GM12878 (cell line): ENCODE data around the gene CELSR2. TPM values are rescaled to one million over a fixed set of nuclear protein-coding genes. Genes with fewer than 3 reads are reported as not detected.

Experiments used
- ATAC-seq: fragments of 200-7000 bp; cut with Tn5 transposase; 3 replicates; pipeline ENCODE4 v1.9.1; 2020; ENCODE audit warnings: mild to moderate bottlenecking, moderate library complexity
- BruUV-seq: library from RNA; stranded (reverse); fragments of 400-500 nt; replicated peaks from 2 replicates; lab custom pipeline; 2021; lab: Mats Ljungman, UMichigan
- CTCF ChIA-PET: fragments of 300-600 bp; sonication (Branson Sonifier 250); formaldehyde crosslinking; extraction: SDS; loops from one replicate; lab custom pipeline; 2021; ENCODE audit warnings: inconsistent platforms; lab: Yijun Ruan, JAX
- POLR2A ChIA-PET: fragments of 350-600 bp; formaldehyde crosslinking; extraction: SDS; loops from one replicate; lab custom pipeline; 2021; ENCODE audit warnings: inconsistent platforms; lab: Charles Lee
- RAD21 ChIA-PET: fragments of 300-600 bp; sonication (Branson Sonifier 250); formaldehyde crosslinking; loops from one replicate; lab custom pipeline; 2023; ENCODE audit warnings: antibody characterized with exemption; ENCODE audit not compliant: unreplicated experiment; lab: Charles Lee
- SMC1A ChIA-PET: fragments of 300-600 bp; sonication (Branson Sonifier 250); formaldehyde crosslinking; loops from one replicate; lab custom pipeline; 2023; ENCODE audit not compliant: unreplicated experiment, uncharacterized antibody; lab: Charles Lee
- DNase-seq: peaks from one replicate; pipeline ENCODE4 v3.0.0-alpha.2; 2011; ENCODE audit warnings: low read depth, low spot score
- FAIRE-seq: peaks from 3 replicates; lab custom pipeline; 2011; peaks lifted over from hg19 to GRCh38; lab: Jason Lieb, UNC
- H2AFZ ChIP-seq: 2 replicates; pipeline ENCODE4 v1.6.0; 2011; ENCODE audit warnings: low read depth, low read length, control low read depth; ENCODE audit not compliant: control insufficient read depth
- H3K27ac ChIP-seq: 2 replicates; pipeline ENCODE4 v1.5.1; 2011; ENCODE audit warnings: control low read depth; ENCODE audit not compliant: control insufficient read depth, insufficient read depth
- H3K27me3 ChIP-seq, 2 experiments: replicated peaks in 1 of 2; 2 replicates each; pipeline versions ENCODE4 v1.6.0 to v1.6.1; 2011; ENCODE audit warnings: low read length in 1 of 2; ENCODE audit not compliant: control insufficient read depth in 2 of 2, insufficient read depth in 2 of 2
- H3K36me3 ChIP-seq, 2 experiments: 2 replicates each; pipeline ENCODE4 v1.5.1; 2011; ENCODE audit warnings: low read length in 1 of 2; ENCODE audit not compliant: control insufficient read depth in 2 of 2, insufficient read depth in 2 of 2
- H3K4me1 ChIP-seq: 2 replicates; pipeline ENCODE4 v1.6.1; 2011; ENCODE audit warnings: mild to moderate bottlenecking, low read length, moderate library complexity, mixed read lengths; ENCODE audit not compliant: control insufficient read depth, insufficient read depth
- H3K4me2 ChIP-seq: 2 replicates; pipeline ENCODE4 v1.6.0; 2011; ENCODE audit warnings: control low read depth; ENCODE audit not compliant: control insufficient read depth, insufficient read depth
- H3K4me3 ChIP-seq: fragments of 200-600 bp; sonication (generic); 2 replicates; pipeline ENCODE4 v1.5.1; 2016
- H3K79me2 ChIP-seq: 2 replicates; pipeline ENCODE4 v1.6.0; 2011; ENCODE audit warnings: low read length; ENCODE audit not compliant: control insufficient read depth, insufficient read depth
- H3K9ac ChIP-seq: 2 replicates; pipeline ENCODE4 v1.8.0; 2011; ENCODE audit warnings: low read length, control low read depth, mixed read lengths; ENCODE audit not compliant: control insufficient read depth, insufficient read depth
- H3K9me3 ChIP-seq: replicated peaks from 3 replicates; pipeline ENCODE4 v1.5.1; 2011; ENCODE audit warnings: mild to moderate bottlenecking, low read length; ENCODE audit not compliant: control insufficient read depth, insufficient read depth
- H4K20me1 ChIP-seq: 2 replicates; pipeline ENCODE4 v1.6.0; 2011; ENCODE audit not compliant: control insufficient read depth, insufficient read depth
- CUX1 ChIP-seq: IDR thresholded peaks from 2 replicates; pipeline ENCODE4 v1.6.1; 2012; ENCODE audit warnings: improper control_type of control experiment, low read depth, low read length; ENCODE audit not compliant: insufficient replicate concordance
- HCFC1 ChIP-seq: fragments of 150-350 bp; IDR thresholded peaks from 2 replicates; pipeline ENCODE4 v1.6.1; 2014; ENCODE audit warnings: low read length
- MEF2B ChIP-seq: fragments of 450-650 bp; IDR thresholded peaks from 2 replicates; pipeline ENCODE4 v1.6.1; 2018; ENCODE audit warnings: mild to moderate bottlenecking, moderate library complexity; ENCODE audit not compliant: partially characterized antibody, poor library complexity, severe bottlenecking
- RBBP5 ChIP-seq: fragments of 200-600 bp; sonication (generic); conservative IDR thresholded peaks from 2 replicates; pipeline ENCODE4 v1.6.1; 2016
- RELA ChIP-seq: fragments of 450-650 bp; IDR thresholded peaks from 2 replicates; pipeline ENCODE4 v1.8.0; 2014; ENCODE audit warnings: borderline replicate concordance; ENCODE audit not compliant: partially characterized antibody
- TCF3 ChIP-seq: IDR thresholded peaks from 2 replicates; pipeline ENCODE4 v1.6.1; 2012; ENCODE audit warnings: low read depth, mild to moderate bottlenecking, low read length, borderline replicate concordance; ENCODE audit not compliant: insufficient read depth
- ZZZ3 ChIP-seq: IDR thresholded peaks from 2 replicates; pipeline ENCODE4 v1.6.1; 2011; ENCODE audit warnings: low read depth; ENCODE audit not compliant: control insufficient read depth, insufficient read length
- WGBS: methylation state at CpG from one replicate; pipeline ENCODE4 v1.1.6; 2016; ENCODE audit warnings: low lambda C conversion rate; ENCODE audit not compliant: insufficient replicate concordance, insufficient coverage; ENCODE audit errors: missing lambda C conversion rate; 5-methylcytosine and 5-hydroxymethylcytosine counted together
- in situ Hi-C: fragments of 300-500 bp; cut with MboI; formaldehyde crosslinking; loops from 9 replicates; pipeline ENCODE4 v1.14.3; 2018; ENCODE audit warnings: mixed read lengths
- intact Hi-C: fragments of 100-400 bp; cut with micrococcal nuclease; formaldehyde crosslinking; loops from one replicate; pipeline ENCODE4 v1.14.2; 2022; ENCODE audit not compliant: unreplicated experiment
- polyA plus RNA-seq, 11 experiments: library from polyadenylated mRNA; depleted of rRNA in 4 of 11; unstranded in 6 of 11; stranded (reverse) in 5 of 11; fragments of >200 nt; fragmentation: Nextera tagmentation in 4 of 11; fragmentation: Illumina TruSeq in 1 of 11; extraction: Ambion mirVana in 4 of 11; extraction: Trizol in 1 of 11; gene quantifications; 1 replicate in 1 of 11; 2 replicates in 10 of 11; pipeline versions ENCODE4 v1.2.1 to v1.2.3, GENCODE V29; 2011 to 2016; ENCODE audit warnings: inconsistent platforms in 2 of 11, missing spikeins in 2 of 11, low read depth in 1 of 11
- total RNA-seq, 4 experiments: library from RNA; depleted of rRNA in 3 of 4; stranded (reverse); fragments of >200 nt in 3 of 4; fragmentation: Illumina TruSeq in 1 of 4; extraction: Trizol in 1 of 4; gene quantifications; 2 replicates each; pipeline versions ENCODE4 v1.2.1 to v1.2.3, GENCODE V29; 2013 to 2021

The CELSR2 gene
- total and polyA plus RNA-seq, 10 of the 15 experiments (the other 5 are each of a cell fraction or from before 2014, with no cell fraction given): under 0.01 to 0.15 (median 0.04) TPM; not detected in 2

GRCh38 chr1:109241344-109241743, 8.0 kb upstream of the CELSR2 start:
- Histone ChIP-seq H2AFZ (no peak overlapping the region), H4K20me1 (no peaks in the 10 kb centered on the region), H3K9me3 (no peaks in the 10 kb centered on the region), H3K36me3 (peaks cover 11 to 18% of the 10 kb centered on the region in 2 experiments), H3K4me2 (no peak overlapping the region), H3K27ac (no peak overlapping the region), H3K27me3 (no peaks in the 10 kb centered on the region; a peak in 1 of 4 replicates), H3K4me3 (no peak overlapping the region), H3K9ac (no peak overlapping the region), H3K4me1 (no peaks in the 10 kb centered on the region), H3K79me2 (no peaks in the 10 kb centered on the region)
- POLR2A ChIA-PET: no interaction called here
- SMC1A ChIA-PET: no interaction called here
- CTCF ChIA-PET: interaction anchor here (0.6 kb wide), 1 partner anchor 245 kb away, joined by 4 read pairs; no protein-coding TSS in a partner anchor
- 75% methylated on average over 6 of the region's 6 CpGs for WGBS
- in situ Hi-C loops (no loop called here), intact Hi-C loops (no loop called here)
- ATAC-seq (no peak), DNase-seq (no peak), FAIRE-seq (no peak)
- no peak for TF ChIP-seq TCF3
- no peak for TF ChIP-seq ZZZ3
- TF ChIP-seq HCFC1: no peak
- no peak for TF ChIP-seq RBBP5
- TF ChIP-seq MEF2B: no peak
- no peak for TF ChIP-seq RELA
- no peak for TF ChIP-seq CUX1
- BruUV-seq: no TSS peak
- RAD21 ChIA-PET: no interaction called here
